Astrocyte (in vitro differentiated cells and primary cell): ENCODE results near the gene SLC35B2. TPM values are rescaled to one million over a fixed set of nuclear protein-coding genes. Genes with fewer than 3 reads are reported as not detected.

ENCODE experiments used
- DNase-seq: peaks from one replicate; pipeline ENCODE4 v3.0.0-alpha.2; 2010; ENCODE audit warnings: low read depth
- FAIRE-seq: peaks from 2 replicates; lab custom pipeline; 2011; peaks lifted over from hg19 to GRCh38; lab: Jason Lieb, UNC
- H2AFZ ChIP-seq: 2 replicates; pipeline ENCODE4 v1.6.0; 2012; ENCODE audit warnings: low read depth, low read length, inconsistent platforms
- H3K27ac ChIP-seq: 2 replicates; pipeline ENCODE4 v1.5.1; 2011; ENCODE audit warnings: low read depth, low read length, inconsistent platforms
- H3K27me3 ChIP-seq: 2 replicates; pipeline ENCODE4 v1.6.0; 2011; ENCODE audit warnings: low read length, inconsistent platforms; ENCODE audit not compliant: insufficient read depth
- H3K36me3 ChIP-seq: 2 replicates; pipeline ENCODE4 v1.5.1; 2011; ENCODE audit warnings: low read length, inconsistent platforms; ENCODE audit not compliant: insufficient read depth
- H3K4me1 ChIP-seq: 2 replicates; pipeline ENCODE4 v1.5.1; 2011; ENCODE audit warnings: low read length, inconsistent platforms; ENCODE audit not compliant: insufficient read depth
- H3K4me2 ChIP-seq: 2 replicates; pipeline ENCODE4 v1.6.0; 2012; ENCODE audit warnings: low read length, inconsistent platforms
- H3K4me3 ChIP-seq: 2 replicates; pipeline ENCODE4 v1.5.1; 2011; ENCODE audit warnings: low read depth, mild to moderate bottlenecking, low read length, inconsistent platforms; ENCODE audit not compliant: insufficient read depth
- H3K79me2 ChIP-seq: 2 replicates; pipeline ENCODE4 v1.6.0; 2012; ENCODE audit warnings: mild to moderate bottlenecking, low read length, inconsistent platforms; ENCODE audit not compliant: insufficient read depth
- H3K9ac ChIP-seq: 2 replicates; pipeline ENCODE4 v1.6.0; 2012; ENCODE audit warnings: mild to moderate bottlenecking, low read length, inconsistent platforms
- H3K9me3 ChIP-seq: 2 replicates; pipeline ENCODE4 v1.5.1; 2012; ENCODE audit warnings: low read depth, mild to moderate bottlenecking, low read length, inconsistent platforms; ENCODE audit not compliant: insufficient read depth
- H4K20me1 ChIP-seq: 2 replicates; pipeline ENCODE4 v1.6.0; 2012; ENCODE audit warnings: low read length, inconsistent platforms; ENCODE audit not compliant: insufficient read depth
- H3K27ac Mint-ChIP-seq: one replicate; pipeline ENCODE4 v1.8.0; 2021; ENCODE audit warnings: mild to moderate bottlenecking, mixed read lengths; ENCODE audit not compliant: unreplicated experiment
- H3K27me3 Mint-ChIP-seq: one replicate; pipeline ENCODE4 v1.8.0; 2021; ENCODE audit warnings: low read depth, mixed read lengths; ENCODE audit not compliant: unreplicated experiment
- H3K36me3 Mint-ChIP-seq: one replicate; pipeline ENCODE4 v1.8.0; 2021; ENCODE audit warnings: low read depth, mixed read lengths; ENCODE audit not compliant: unreplicated experiment
- H3K4me1 Mint-ChIP-seq: one replicate; pipeline ENCODE4 v1.8.0; 2021; ENCODE audit warnings: low read depth, mixed read lengths; ENCODE audit not compliant: unreplicated experiment
- H3K4me3 Mint-ChIP-seq: one replicate; pipeline ENCODE4 v1.8.0; 2021; ENCODE audit warnings: mild to moderate bottlenecking, moderate library complexity, mixed read lengths; ENCODE audit not compliant: unreplicated experiment
- H3K9me3 Mint-ChIP-seq: one replicate; pipeline ENCODE4 v1.8.0; 2021; ENCODE audit warnings: mild to moderate bottlenecking, mixed read lengths; ENCODE audit not compliant: unreplicated experiment
- CTCF ChIP-seq: IDR thresholded peaks from 2 replicates; pipeline ENCODE4 v1.5.1; 2011; ENCODE audit warnings: low read depth, mild to moderate bottlenecking, inconsistent platforms, low read length, moderate library complexity; ENCODE audit not compliant: insufficient read depth
- EZH2 ChIP-seq: IDR thresholded peaks from 2 replicates; pipeline ENCODE4 v1.6.1; 2012; ENCODE audit warnings: mild to moderate bottlenecking, low read length, inconsistent platforms; ENCODE audit not compliant: insufficient read depth
- total RNA-seq: library from RNA; stranded (reverse); gene quantifications from 2 replicates; pipeline ENCODE4 v1.2.1, GENCODE V29; 2021

SLC35B2 gene
- total RNA-seq, 1 donor from 2014 or later, result 61.8 TPM

GRCh38 chr6:44235269-44235668 lies 22.1 kb downstream of the SLC35B2 start:
- peaks cover 33% of the 10 kb centered on the region for H3K4me1 Mint-ChIP-seq
- H3K36me3 Mint-ChIP-seq, result peaks cover 3% of the 10 kb centered on the region
- TF ChIP-seq EZH2, result no peak
- no peak for TF ChIP-seq CTCF
- Histone ChIP-seq H3K27ac (peak overlapping the region; percentile 4), H3K36me3 (no peaks in the 10 kb centered on the region), H3K9ac (peak overlapping the region; percentile 41), H3K4me3 (no peak overlapping the region), H3K27me3 (no peaks in the 10 kb centered on the region), H3K9me3 (no peaks in the 10 kb centered on the region), H3K4me2 (peak overlapping the region; percentile 43), H2AFZ (peak overlapping the region; percentile 7), H3K4me1 (peaks cover 35% of the 10 kb centered on the region), H3K79me2 (no peaks in the 10 kb centered on the region), H4K20me1 (no peaks in the 10 kb centered on the region)
- H3K4me3 Mint-ChIP-seq, result peak overlapping the region; percentile 36
- peak overlapping the region; percentile 43 for H3K27ac Mint-ChIP-seq
- DNase-seq, result no peak
- H3K27me3 Mint-ChIP-seq, result peaks cover 17% of the 10 kb centered on the region
- no peaks in the 10 kb centered on the region for H3K9me3 Mint-ChIP-seq
- no peak for FAIRE-seq

GRCh38 chr6:44234101-44235025 lies 23.0 kb downstream of the SLC35B2 start:
- Mint-ChIP-seq H3K4me1 (peaks cover 33% of the 10 kb centered on the region), H3K4me3 (peak overlapping the region; percentile 23), H3K9me3 (no peaks in the 10 kb centered on the region), H3K36me3 (peaks cover 3% of the 10 kb centered on the region), H3K27me3 (peaks cover 19% of the 10 kb centered on the region), H3K27ac (peak overlapping the region; percentile 87)
- Histone ChIP-seq H2AFZ (peak overlapping the region; percentile 7), H3K4me3 (no peak overlapping the region), H3K4me2 (peak overlapping the region; percentile 43), H3K9ac (peak overlapping the region; percentile 41), H3K36me3 (no peaks in the 10 kb centered on the region), H4K20me1 (no peaks in the 10 kb centered on the region), H3K9me3 (no peaks in the 10 kb centered on the region), H3K4me1 (peaks cover 35% of the 10 kb centered on the region), H3K27me3 (no peaks in the 10 kb centered on the region), H3K27ac (peak overlapping the region; percentile 12), H3K79me2 (no peaks in the 10 kb centered on the region)
- FAIRE-seq (no peak), DNase-seq (peak; percentile 78)
- TF ChIP-seq CTCF, result peak; percentile 72
- no peak for TF ChIP-seq EZH2
